Skeletal muscle tissue (tissue), 5 donors: ENCODE results near the gene TTLL11. TPM values are rescaled to one million over a fixed set of nuclear protein-coding genes. Genes with fewer than 3 reads are reported as not detected.

Experiments used
- H3K27ac ChIP-seq: one replicate; pipeline ENCODE4 v1.7.0; 2013; ENCODE audit warnings: mild to moderate bottlenecking, low read depth, low read length, inconsistent platforms
- H3K27me3 ChIP-seq, 3 donors: one replicate each; pipeline ENCODE4 v1.7.0; 2013; ENCODE audit warnings: low read length in 3 of 3; ENCODE audit not compliant: control insufficient read depth in 3 of 3, insufficient read depth in 3 of 3
- H3K36me3 ChIP-seq, 3 donors: one replicate each; pipeline ENCODE4 v1.7.0; 2013; ENCODE audit warnings: low read length in 3 of 3; ENCODE audit not compliant: control insufficient read depth in 3 of 3, insufficient read depth in 3 of 3
- H3K4me1 ChIP-seq, 3 donors: one replicate each; pipeline ENCODE4 v1.7.0; 2013; ENCODE audit warnings: low read length in 3 of 3, mild to moderate bottlenecking in 3 of 3; ENCODE audit not compliant: control insufficient read depth in 3 of 3, insufficient read depth in 3 of 3
- H3K4me3 ChIP-seq, 3 donors: one replicate each; pipeline ENCODE4 v1.7.0; 2013; ENCODE audit warnings: low read length in 3 of 3
- H3K9ac ChIP-seq, 3 donors: one replicate each; pipeline ENCODE4 v1.7.0; 2013; ENCODE audit warnings: low read length in 3 of 3, mild to moderate bottlenecking in 3 of 3, moderate library complexity in 2 of 3, low read depth in 1 of 3
- H3K9me3 ChIP-seq, 3 donors: one replicate each; pipeline ENCODE4 v1.7.0; 2013; ENCODE audit warnings: low read length in 3 of 3; ENCODE audit not compliant: control insufficient read depth in 3 of 3
- small RNA-seq: library from RNA; depleted of rRNA; stranded (forward); fragments of <200 nt; gene quantifications from one replicate; pipeline ENCODE3, GENCODE V24; 2014
- total RNA-seq: library from RNA; depleted of rRNA; stranded (reverse); fragments of >200 nt; gene quantifications from one replicate; pipeline ENCODE4 v1.2.3, GENCODE V29; 2014
- donor health status: Osteomylitis.

Gene TTLL11
- total RNA-seq, 1 donor from 2014 or later, result 13.0 TPM

- peaks cover 60 to 73% (median 67%) of the 10 kb centered on the region in 3 donors for H3K36me3 ChIP-seq
- peaks cover 25 to 42% (median 32%) of the 10 kb centered on the region in 3 donors for H3K4me1 ChIP-seq
Measured at GRCh38 chr9:121773954-121774714, 319.0 kb downstream of the TTLL11 start.

GRCh38 chr9:121773286-121773953 lies 319.7 kb downstream of the TTLL11 start:
- Histone ChIP-seq H3K9me3 (no peaks in the 10 kb centered on the region), H3K4me1 (peaks cover 25 to 42% (median 32%) of the 10 kb centered on the region in 3 donors), H3K9ac (no peak overlapping the region), H3K4me3 (no peak overlapping the region), H3K27me3 (no peaks in the 10 kb centered on the region), H3K27ac (no peak overlapping the region), H3K36me3 (peaks cover 67 to 77% (median 74%) of the 10 kb centered on the region in 3 donors)

More at GRCh38 chr9:121773954-121774714, 319.0 kb downstream of the TTLL11 start:
- Histone ChIP-seq H3K27me3 (no peaks in the 10 kb centered on the region), H3K27ac (no peak overlapping the region), H3K9me3 (no peaks in the 10 kb centered on the region), H3K9ac (no peak overlapping the region), H3K4me3 (no peak overlapping the region)

GRCh38 chr9:121772600-121773285 lies 320.4 kb downstream of the TTLL11 start:
- no peaks in the 10 kb centered on the region for H3K27me3 ChIP-seq
- peaks cover 25 to 42% (median 32%) of the 10 kb centered on the region in 3 donors for H3K4me1 ChIP-seq
- H3K4me3 ChIP-seq, result no peak overlapping the region
- H3K27ac ChIP-seq, result peak overlapping the region; percentile 62
- H3K9me3 ChIP-seq, result no peaks in the 10 kb centered on the region
- peaks cover 74 to 81% (median 77%) of the 10 kb centered on the region in 3 donors for H3K36me3 ChIP-seq
- peak overlapping the region in 1 of 3 donors; percentile 33 for H3K9ac ChIP-seq

Small RNAs within 50 kb of the gene (small RNA-seq; reads per million reads assigned to genes)
- gene MIR4478, result not detected

Other genes with a start within 250 kb of the TTLL11 start
- 40.2 TPM for gene NDUFA8, start 66.5 kb upstream of the TTLL11 start, total RNA-seq
- gene MORN5, start 66.6 kb upstream of the TTLL11 start, total RNA-seq, result not detected
- 2.1 TPM for gene LHX6, start 135.6 kb upstream of the TTLL11 start, total RNA-seq
- gene RBM18, start 171.5 kb upstream of the TTLL11 start, total RNA-seq, result 7.3 TPM
- 29.2 TPM for gene MRRF, start 171.6 kb upstream of the TTLL11 start, total RNA-seq